ENCODE data around the gene KCNG1. TPM values are rescaled to one million over a fixed set of nuclear protein-coding genes. Genes with fewer than 3 reads are reported as not detected.

Gene KCNG1
- total and polyA plus RNA-seq, 2 donors from 2014 or later, result 0.35 to 0.58 TPM

GRCh38 chr20:51003753-51004152 is 19.2 kb downstream of the KCNG1 start:
- Histone ChIP-seq H3K36me3 (ENCODE audit: control insufficient read depth in 2 of 3, insufficient read depth in 3 of 3, low read length in 3 of 3) (no peaks in the 10 kb centered on the region), H3K4me1 (ENCODE audit: control insufficient read depth in 2 of 3, insufficient read depth in 2 of 3, low read depth in 1 of 3, low read length in 3 of 3) (no peaks in the 10 kb centered on the region), H3K9ac (ENCODE audit: low read length in 3 of 3) (no peak overlapping the region), H3K27me3 (ENCODE audit: control insufficient read depth, insufficient read depth, low read length) (no peaks in the 10 kb centered on the region), H3K27ac (ENCODE audit: low read depth in 2 of 2, low read length in 2 of 2) (no peak overlapping the region), H3K9me3 (ENCODE audit: control insufficient read depth in 2 of 3, insufficient read depth in 1 of 3, low read length in 3 of 3) (no peaks in the 10 kb centered on the region), H3K4me3 (ENCODE audit: low read length in 3 of 3) (no peak overlapping the region)
- TF ChIP-seq CTCF (IDR thresholded peaks at IDR 0.05; ENCODE audit: borderline replicate concordance, extremely low read depth, insufficient read depth), result no peak
- DNase-seq (peak in 4 of 5 donors; percentile 78 to 87 (median 86)), FAIRE-seq (no peak)
- intact Hi-C loops (cut with DNase I), result no loop called here

GRCh38 chr20:51002633-51003032 is 20.3 kb downstream of the KCNG1 start:
- Histone ChIP-seq H3K4me1 (ENCODE audit: control insufficient read depth in 2 of 3, insufficient read depth in 2 of 3, low read depth in 1 of 3, low read length in 3 of 3) (no peaks in the 10 kb centered on the region), H3K4me3 (ENCODE audit: low read length in 3 of 3) (no peak overlapping the region), H3K27me3 (ENCODE audit: control insufficient read depth, insufficient read depth, low read length) (no peaks in the 10 kb centered on the region), H3K27ac (ENCODE audit: low read depth in 2 of 2, low read length in 2 of 2) (no peak overlapping the region), H3K36me3 (ENCODE audit: control insufficient read depth in 2 of 3, insufficient read depth in 3 of 3, low read length in 3 of 3) (no peaks in the 10 kb centered on the region), H3K9me3 (ENCODE audit: control insufficient read depth in 2 of 3, insufficient read depth in 1 of 3, low read length in 3 of 3) (no peaks in the 10 kb centered on the region), H3K9ac (ENCODE audit: low read length in 3 of 3) (no peak overlapping the region)
- no peak for TF ChIP-seq CTCF (IDR thresholded peaks at IDR 0.05; ENCODE audit: borderline replicate concordance, extremely low read depth, insufficient read depth)
- intact Hi-C loops (cut with DNase I), result no loop called here
- FAIRE-seq (no peak), DNase-seq (no peak)

- no peak for TF ChIP-seq CTCF (IDR thresholded peaks at IDR 0.05; ENCODE audit: borderline replicate concordance, extremely low read depth, insufficient read depth)
- Histone ChIP-seq H3K27me3 (ENCODE audit: control insufficient read depth, insufficient read depth, low read length) (no peaks in the 10 kb centered on the region), H3K9ac (ENCODE audit: low read length in 3 of 3) (no peak overlapping the region), H3K4me3 (ENCODE audit: low read length in 3 of 3) (no peak overlapping the region), H3K9me3 (ENCODE audit: control insufficient read depth in 2 of 3, insufficient read depth in 1 of 3, low read length in 3 of 3) (no peaks in the 10 kb centered on the region), H3K4me1 (ENCODE audit: control insufficient read depth in 2 of 3, insufficient read depth in 2 of 3, low read depth in 1 of 3, low read length in 3 of 3) (no peaks in the 10 kb centered on the region), H3K36me3 (ENCODE audit: control insufficient read depth in 2 of 3, insufficient read depth in 3 of 3, low read length in 3 of 3) (no peaks in the 10 kb centered on the region), H3K27ac (ENCODE audit: low read depth in 2 of 2, low read length in 2 of 2) (no peak overlapping the region)
- DNase-seq, result no peak
- intact Hi-C loops (cut with DNase I), result no loop called here
- FAIRE-seq, result no peak
Measured at GRCh38 chr20:51001430-51002265, 21.3 kb downstream of the KCNG1 start.
